H7 (cell line): ENCODE results near the gene SEBOX. TPM values are rescaled to one million over a fixed set of nuclear protein-coding genes. Genes with fewer than 3 reads are reported as not detected.

Experiments used
- DNase-seq: peaks from one replicate; pipeline ENCODE4 v3.0.0; 2012
- H3K27me3 ChIP-seq: 2 replicates; pipeline ENCODE4 v1.6.0; 2011; ENCODE audit warnings: mild to moderate bottlenecking, low read length; ENCODE audit not compliant: control insufficient read depth, insufficient read depth
- H3K36me3 ChIP-seq: replicated peaks from 2 replicates; pipeline ENCODE4 v1.5.1; 2011; ENCODE audit warnings: low read length; ENCODE audit not compliant: control insufficient read depth, insufficient read depth
- H3K4me3 ChIP-seq: 2 replicates; pipeline ENCODE4 v1.5.1; 2011; ENCODE audit warnings: low read depth, mild to moderate bottlenecking, control low read depth, low read length, moderate library complexity; ENCODE audit not compliant: insufficient read depth
- total RNA-seq: library from RNA; depleted of rRNA; stranded (reverse); fragments of >200 nt; shearing (Covaris generic); gene quantifications from 2 replicates; pipeline ENCODE4 v1.2.3, GENCODE V29; 2014; rRNA removed

The SEBOX gene
- not detected in 2 replicates for total RNA-seq

GRCh38 chr17:28364665-28365363 is at the start of gene SEBOX:
Gene SEBOX, minus strand, starts transcription at chr17:28365199. Its CDS starts 48 bp downstream, at chr17:28365151.
- Histone ChIP-seq H3K4me3 (no peak within 1 kb of the TSS), H3K36me3 (peaks cover 4% of the 10 kb centered on the region), H3K27me3 (no peaks in the 10 kb centered on the region)
- DNase-seq, result no peak

- Histone ChIP-seq H3K27me3 (peaks cover 21% of the 10 kb centered on the region), H3K4me3 (no peak overlapping the region), H3K36me3 (no peaks in the 10 kb centered on the region)
- no peak for DNase-seq
Measured at GRCh38 chr17:28413804-28414203, 48.8 kb upstream of the SEBOX start.

- Histone ChIP-seq H3K4me3 (no peak overlapping the region), H3K36me3 (no peaks in the 10 kb centered on the region), H3K27me3 (peaks cover 18% of the 10 kb centered on the region)
- DNase-seq, result no peak
Measured at GRCh38 chr17:28412099-28412498, 47.1 kb upstream of the SEBOX start.

- H3K4me3 ChIP-seq, result no peak overlapping the region
- no peaks in the 10 kb centered on the region; the same call in 1 of the 2 replicates for H3K36me3 ChIP-seq
- DNase-seq, result no peak
- peaks cover 5% of the 10 kb centered on the region; the same call in 1 of the 2 replicates for H3K27me3 ChIP-seq
Measured at GRCh38 chr17:28407974-28408306, 42.9 kb upstream of the SEBOX start.

GRCh38 chr17:28407130-28407973 is 42.4 kb upstream of the SEBOX start:
- H3K36me3 ChIP-seq, result no peaks in the 10 kb centered on the region; the same call in 1 of the 2 replicates
- H3K4me3 ChIP-seq, result no peak overlapping the region
- peaks cover 5% of the 10 kb centered on the region; the same call in 1 of the 2 replicates for H3K27me3 ChIP-seq
- DNase-seq, result peak; percentile 72

- H3K4me3 ChIP-seq, result peak overlapping the region; percentile 68
- H3K27me3 ChIP-seq, result peaks cover 5% of the 10 kb centered on the region; the same call in 1 of the 2 replicates
- peak; percentile 51 for DNase-seq
- no peaks in the 10 kb centered on the region; the same call in 1 of the 2 replicates for H3K36me3 ChIP-seq
Measured at GRCh38 chr17:28406473-28406814, 41.4 kb upstream of the SEBOX start.

GRCh38 chr17:28405632-28406472 is 40.9 kb upstream of the SEBOX start, which contains the start of gene SLC46A1:
Gene SLC46A1, minus strand, starts transcription at chr17:28406212. Its CDS starts 98 bp downstream, at chr17:28406114.
- DNase-seq, result peak; percentile 92
- peak within 1 kb of the TSS; percentile 68 for H3K4me3 ChIP-seq
- no peaks in the 10 kb centered on the region; the same call in 1 of the 2 replicates for H3K36me3 ChIP-seq
- peaks cover 3% of the 10 kb centered on the region; the same call in 1 of the 2 replicates for H3K27me3 ChIP-seq

GRCh38 chr17:28404812-28405570 is 40.0 kb upstream of the SEBOX start:
- Histone ChIP-seq H3K36me3 (no peaks in the 10 kb centered on the region; the same call in 1 of the 2 replicates), H3K4me3 (peak overlapping the region; percentile 68), H3K27me3 (peaks cover 3% of the 10 kb centered on the region; the same call in 1 of the 2 replicates)
- DNase-seq, result peak; percentile 60

GRCh38 chr17:28404461-28404811 is 39.4 kb upstream of the SEBOX start:
- Histone ChIP-seq H3K36me3 (peaks cover 1% of the 10 kb centered on the region), H3K27me3 (peaks cover 3% of the 10 kb centered on the region; the same call in 1 of the 2 replicates), H3K4me3 (no peak overlapping the region)
- DNase-seq, result no peak

GRCh38 chr17:28404007-28404406 is 39.0 kb upstream of the SEBOX start:
- Histone ChIP-seq H3K27me3 (peaks cover 3% of the 10 kb centered on the region; the same call in 1 of the 2 replicates), H3K4me3 (no peak overlapping the region), H3K36me3 (peaks cover 3% of the 10 kb centered on the region)
- no peak for DNase-seq

GRCh38 chr17:28402844-28403243 is 37.8 kb upstream of the SEBOX start:
- peaks cover 3% of the 10 kb centered on the region; the same call in 1 of the 2 replicates for H3K27me3 ChIP-seq
- no peak for DNase-seq
- H3K4me3 ChIP-seq, result no peak overlapping the region

GRCh38 chr17:28402224-28402630 is 37.2 kb upstream of the SEBOX start:
- peak; percentile 62 for DNase-seq
- Histone ChIP-seq H3K27me3 (peaks cover 3% of the 10 kb centered on the region; the same call in 1 of the 2 replicates), H3K36me3 (peaks cover 4% of the 10 kb centered on the region), H3K4me3 (no peak overlapping the region)

More at GRCh38 chr17:28402844-28403243, 37.8 kb upstream of the SEBOX start:
- H3K36me3 ChIP-seq, result peaks cover 4% of the 10 kb centered on the region

GRCh38 chr17:28399808-28400207 is 34.8 kb upstream of the SEBOX start:
- peaks cover 4% of the 10 kb centered on the region for H3K36me3 ChIP-seq
- no peak overlapping the region for H3K4me3 ChIP-seq
- no peak for DNase-seq
- peaks cover 3% of the 10 kb centered on the region; the same call in 1 of the 2 replicates for H3K27me3 ChIP-seq
